DMS153 treated with DMSO at 0.1 percent for 48 hours (cell line): Measurements from ENCODE around the gene MPPE1.

Experiments used
- DNase-seq: peaks from one replicate; lab custom pipeline; 2025; ENCODE audit not compliant: unreplicated experiment; lab: John Stamatoyannopoulos, UW

The MPPE1 gene

GRCh38 chr18:11885278-11885947, 22.7 kb downstream of the MPPE1 start:
- no peak for DNase-seq

DNA sequence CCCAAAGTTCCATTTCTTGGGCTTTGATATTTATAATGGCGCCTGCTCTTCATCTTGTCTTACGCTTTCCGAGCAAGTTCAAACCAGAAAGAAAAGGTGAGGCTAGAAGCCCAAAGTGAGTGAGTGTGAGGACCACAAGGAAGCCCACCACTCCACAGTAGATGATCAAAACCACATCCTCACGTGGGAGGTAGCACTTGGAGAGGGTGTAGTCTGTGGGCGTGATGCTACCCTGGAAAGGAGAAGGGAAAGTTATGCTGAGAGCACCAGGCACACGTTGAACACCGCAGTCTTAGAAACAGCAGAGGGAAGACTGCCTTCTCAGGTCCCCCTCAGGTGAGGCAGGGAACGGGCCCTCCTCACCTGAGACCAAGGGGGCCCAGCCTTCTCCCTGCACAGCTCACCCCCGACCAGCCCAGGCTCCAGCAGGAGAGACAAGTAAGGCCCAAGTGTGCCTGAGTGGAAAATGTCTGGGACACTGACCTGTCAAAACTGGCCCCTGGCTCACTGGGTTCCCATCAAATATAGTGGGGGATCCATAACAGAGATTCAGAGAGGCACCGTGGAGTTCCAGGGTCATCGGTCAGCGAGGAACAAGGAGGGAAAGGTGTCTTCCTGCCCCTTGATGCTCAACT, 23.6 kb downstream of the MPPE1 start:
- no peak for DNase-seq

GRCh38 chr18:11883153-11883552, 25.0 kb downstream of the MPPE1 start:
- no peak for DNase-seq

- DNase-seq, result no peak
Observed at GRCh38 chr18:11882636-11883035, 25.5 kb downstream of the MPPE1 start.

GRCh38 chr18:11880586-11881304, 27.4 kb downstream of the MPPE1 start:
- DNase-seq, result no peak

- DNase-seq, result no peak
Observed at GRCh38 chr18:11877497-11878135, 30.5 kb downstream of the MPPE1 start.

DNA sequence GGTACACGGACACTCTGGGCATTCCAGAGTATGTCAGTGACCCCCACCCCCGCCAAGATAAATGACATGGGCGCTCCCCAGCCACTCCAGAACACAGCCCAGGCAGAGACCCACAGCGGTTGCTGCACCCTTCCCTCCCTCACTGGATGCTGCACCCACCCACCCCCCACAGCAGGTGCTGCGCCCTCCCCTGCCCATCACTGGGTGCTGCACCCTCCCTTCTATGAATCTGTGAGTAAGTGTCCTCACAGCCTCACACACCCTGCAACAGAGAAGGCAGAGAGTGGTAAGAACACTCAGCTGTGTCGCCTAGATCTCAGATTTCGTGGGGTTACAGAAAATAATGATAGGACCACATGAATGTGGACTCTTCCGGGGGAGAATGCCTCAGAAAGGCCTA, 33.4 kb downstream of the MPPE1 start:
- DNase-seq, result no peak

- no peak for DNase-seq
Observed at GRCh38 chr18:11873670-11874340, 34.3 kb downstream of the MPPE1 start.

DNA sequence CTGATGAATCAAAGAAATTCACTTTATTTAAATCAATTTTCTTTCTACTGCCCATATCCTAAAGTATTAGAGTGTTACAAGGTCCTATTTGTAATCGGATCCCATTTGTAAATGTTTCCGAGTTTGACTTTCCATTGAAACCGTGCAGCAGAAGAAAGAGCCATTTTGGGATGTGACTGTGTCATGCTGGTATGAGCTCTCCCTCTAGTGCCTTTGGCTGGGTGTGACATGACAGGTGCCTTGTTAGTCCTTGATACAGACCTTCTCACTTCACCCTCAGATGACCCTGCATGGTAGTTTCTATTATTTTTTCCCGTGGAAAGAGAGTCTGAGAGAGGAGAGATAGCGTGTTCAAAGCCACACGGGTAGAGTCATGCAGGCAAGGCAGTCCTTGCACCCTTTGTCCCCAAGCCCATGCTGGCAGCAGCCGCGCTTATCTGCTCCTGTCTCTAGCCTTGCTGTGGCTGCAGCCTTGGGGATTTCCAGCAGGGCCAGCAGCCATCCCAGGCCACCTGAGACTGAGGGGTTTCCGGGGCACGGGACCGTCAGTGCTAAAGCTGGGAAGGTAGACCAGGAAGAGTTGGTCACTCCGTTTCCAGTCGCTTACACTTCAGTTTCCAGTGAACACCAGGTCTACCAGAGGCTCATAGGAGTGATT, 35.5 kb downstream of the MPPE1 start:
- no peak for DNase-seq

GRCh38 chr18:11871501-11871900, 36.6 kb downstream of the MPPE1 start:
- DNase-seq, result no peak

- DNase-seq, result no peak
Observed at GRCh38 chr18:11868230-11868629, 39.9 kb downstream of the MPPE1 start.

- no peak for DNase-seq
Observed at GRCh38 chr18:11866764-11867163, 41.4 kb downstream of the MPPE1 start.

GRCh38 chr18:11866329-11866728, 41.8 kb downstream of the MPPE1 start:
- no peak for DNase-seq

- no peak for DNase-seq
Observed at GRCh38 chr18:11865071-11865470, 43.0 kb downstream of the MPPE1 start.

GRCh38 chr18:11864471-11864870, 43.6 kb downstream of the MPPE1 start:
- no peak for DNase-seq

DNA sequence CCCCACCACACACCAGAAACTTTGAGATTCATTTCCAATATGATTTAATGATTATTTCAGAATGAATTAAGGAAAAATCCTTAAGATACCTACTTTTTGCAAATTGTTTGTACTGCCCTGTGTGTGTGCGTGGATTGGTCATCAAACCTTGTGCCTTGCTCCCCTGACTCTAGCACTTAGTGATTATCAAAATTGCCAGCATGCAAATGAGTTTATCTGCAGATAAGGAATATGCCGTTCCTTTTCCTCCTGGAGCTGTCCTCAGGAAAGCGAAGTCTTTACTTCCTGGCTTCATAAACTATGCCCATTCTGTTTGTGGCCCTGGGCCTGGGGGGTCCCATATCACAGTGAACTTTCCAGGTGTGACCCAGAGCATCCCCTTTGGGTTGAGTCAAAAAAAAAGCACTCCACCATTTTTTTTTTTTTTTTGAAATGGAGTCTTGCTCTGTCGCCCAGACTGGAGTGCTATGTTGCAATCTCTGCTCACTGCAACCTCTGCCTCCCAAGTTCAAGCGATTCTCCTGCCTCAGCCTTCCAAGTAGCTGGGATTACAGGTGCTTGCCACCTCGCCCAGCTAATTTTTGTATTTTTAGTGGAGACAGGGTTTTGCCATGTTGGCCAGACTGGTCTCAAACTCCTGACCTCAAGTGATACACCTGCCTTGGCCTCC, 45.5 kb downstream of the MPPE1 start:
- DNase-seq, result no peak

DNA sequence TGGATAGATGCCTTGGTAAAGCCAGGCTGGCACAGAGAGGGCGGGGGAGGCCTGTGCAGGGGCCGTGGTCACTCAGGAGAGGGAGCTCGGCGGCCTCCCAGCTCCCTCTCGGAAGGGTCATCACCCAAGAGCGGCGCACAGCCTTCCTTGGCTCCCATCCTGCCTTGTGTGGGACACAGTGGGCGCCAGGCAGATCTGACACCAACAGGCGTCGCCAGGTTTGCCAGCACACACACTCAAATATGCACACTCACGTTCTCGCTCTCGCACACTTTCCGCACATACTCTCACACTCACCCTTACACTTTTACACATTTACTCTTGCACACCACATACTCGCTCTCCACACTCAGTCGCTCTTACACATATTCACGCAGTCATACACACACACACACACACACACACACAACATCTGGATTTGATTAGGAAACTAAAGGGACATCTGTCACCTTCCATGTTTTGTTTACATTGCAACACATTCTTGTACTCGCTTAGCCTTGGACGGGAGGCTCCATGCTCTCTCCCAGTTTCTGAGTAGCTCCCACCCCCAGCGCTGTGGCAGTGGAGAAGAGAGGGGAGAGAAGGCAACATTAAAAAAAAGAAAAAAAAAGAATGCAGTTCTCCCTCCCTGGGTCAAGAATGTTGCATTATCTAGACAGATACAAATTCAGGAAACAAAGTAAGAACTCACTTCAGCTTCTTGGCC, 46.4 kb downstream of the MPPE1 start:
- DNase-seq, result no peak

GRCh38 chr18:11860594-11861450, 47.3 kb downstream of the MPPE1 start:
- DNase-seq, result no peak
